ENCODE measurements around the gene MUC6.
"Not testable (repeated sequence)": the region's sequence is repeated elsewhere in the genome, so short reads cannot be mapped to it uniquely, and the experiment has no call there.

Gene MUC6

DNA sequence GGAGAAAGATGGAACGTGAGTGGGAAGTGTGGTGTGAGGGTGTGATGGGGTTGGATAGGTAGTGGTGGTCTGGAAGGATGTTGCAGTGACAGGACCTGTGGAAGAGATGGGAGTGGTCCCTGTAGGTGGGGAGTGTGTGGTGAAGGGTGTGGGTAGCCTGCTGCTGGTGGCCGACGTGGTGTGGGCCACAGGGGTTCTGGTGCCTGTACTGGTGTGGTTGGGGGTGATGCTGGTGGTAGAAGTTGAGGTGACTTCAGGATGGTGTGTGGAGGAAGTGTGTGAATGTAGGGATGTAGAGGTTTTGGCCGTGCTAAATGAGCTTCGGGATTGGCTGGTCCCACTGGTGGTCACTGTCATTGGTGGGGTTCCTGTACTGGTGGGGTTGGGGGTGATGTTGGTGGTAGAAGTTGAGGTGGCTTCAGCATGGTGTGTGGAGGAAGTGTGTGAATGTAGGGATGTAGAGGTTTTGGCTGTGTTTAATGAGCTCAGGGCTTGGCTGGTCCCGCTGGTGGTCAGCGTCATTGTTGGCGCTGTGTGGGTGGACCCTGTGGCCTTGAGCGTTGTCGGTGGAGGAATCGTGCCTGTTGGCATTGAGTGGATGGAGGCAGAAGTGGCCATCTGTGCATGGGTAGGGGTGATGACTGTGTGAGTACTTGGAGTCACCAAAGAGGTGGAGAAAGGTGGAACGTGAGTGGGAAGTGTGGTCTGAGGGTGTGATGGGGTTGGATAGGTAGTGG, 19.1 kb downstream of the MUC6 start:
- DNase-seq (ENCODE audit: low read depth in 1 of 2, low spot score in 1 of 2), result no peak
- TF ChIP-seq JUND (IDR thresholded peaks at IDR 0.05; ENCODE audit: low read depth), result no peak
- in situ Hi-C loops (cut with HindIII; ENCODE audit: low pct_unique_long_range_greater_than_20kb, low sequenced_read_pairs), result no loop called here

DNA sequence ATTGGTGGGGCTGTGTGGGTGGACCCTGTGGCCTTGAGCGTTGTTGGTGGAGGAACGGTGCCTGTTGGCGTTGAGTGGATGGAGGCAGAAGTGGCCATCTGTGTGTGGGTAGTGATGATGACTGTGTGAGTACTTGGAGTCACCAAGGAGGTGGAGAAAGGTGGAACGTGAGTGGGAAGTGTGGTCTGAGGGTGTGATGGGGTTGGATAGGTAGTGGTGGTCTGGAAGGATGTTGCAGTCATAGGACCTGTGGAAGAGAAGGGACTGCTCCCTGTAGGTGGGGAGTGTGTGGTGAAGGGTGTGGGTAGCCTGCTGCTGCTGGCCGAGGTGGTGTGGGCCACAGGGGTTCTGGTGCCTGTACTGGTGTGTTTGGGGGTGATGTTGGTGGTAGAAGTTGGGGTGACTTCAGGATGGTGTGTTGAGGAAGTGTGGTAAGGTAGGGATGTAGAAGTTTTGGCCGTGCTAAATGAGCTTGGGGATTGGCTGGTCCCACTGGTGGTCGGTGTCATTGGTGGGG, 19.9 kb downstream of the MUC6 start:
- in situ Hi-C loops (cut with HindIII; ENCODE audit: low pct_unique_long_range_greater_than_20kb, low sequenced_read_pairs); DNase-seq (ENCODE audit: low read depth in 1 of 2, low spot score in 1 of 2): not testable (repeated sequence)

- in situ Hi-C loops (cut with HindIII; ENCODE audit: low pct_unique_long_range_greater_than_20kb, low sequenced_read_pairs), result no loop called here
Measured at GRCh38 chr11:1015826-1016545, 20.5 kb downstream of the MUC6 start.

DNA sequence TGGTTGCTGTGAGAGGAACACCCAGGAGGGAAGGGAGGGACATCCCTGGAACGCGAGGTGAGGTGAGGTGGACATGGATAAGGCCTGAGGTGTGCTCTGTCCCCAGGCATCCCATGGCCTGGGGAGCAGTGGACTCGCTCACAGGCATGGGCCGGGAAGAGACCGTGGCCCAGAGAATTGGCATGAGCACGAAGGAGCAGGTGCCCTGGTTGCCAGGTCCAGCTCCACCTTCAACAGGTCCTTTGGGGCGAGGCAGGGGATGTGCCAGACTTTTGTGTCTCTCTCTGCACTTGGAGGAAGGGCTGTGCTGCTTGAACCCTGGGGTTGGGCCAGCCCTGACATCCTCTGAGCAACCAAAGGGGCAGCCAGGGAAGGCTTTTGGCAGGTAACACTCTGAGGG, 21.5 kb downstream of the MUC6 start:
- in situ Hi-C loops (cut with HindIII; ENCODE audit: low pct_unique_long_range_greater_than_20kb, low sequenced_read_pairs), result no loop called here
- no peak for TF ChIP-seq JUND (IDR thresholded peaks at IDR 0.05; ENCODE audit: low read depth)
- DNase-seq (ENCODE audit: low read depth in 1 of 2, low spot score in 1 of 2), result no peak

More at GRCh38 chr11:1015826-1016545, 20.5 kb downstream of the MUC6 start:
- no peak for TF ChIP-seq JUND (IDR thresholded peaks at IDR 0.05; ENCODE audit: low read depth)
- DNase-seq (ENCODE audit: low read depth in 1 of 2, low spot score in 1 of 2), result no peak

DNA sequence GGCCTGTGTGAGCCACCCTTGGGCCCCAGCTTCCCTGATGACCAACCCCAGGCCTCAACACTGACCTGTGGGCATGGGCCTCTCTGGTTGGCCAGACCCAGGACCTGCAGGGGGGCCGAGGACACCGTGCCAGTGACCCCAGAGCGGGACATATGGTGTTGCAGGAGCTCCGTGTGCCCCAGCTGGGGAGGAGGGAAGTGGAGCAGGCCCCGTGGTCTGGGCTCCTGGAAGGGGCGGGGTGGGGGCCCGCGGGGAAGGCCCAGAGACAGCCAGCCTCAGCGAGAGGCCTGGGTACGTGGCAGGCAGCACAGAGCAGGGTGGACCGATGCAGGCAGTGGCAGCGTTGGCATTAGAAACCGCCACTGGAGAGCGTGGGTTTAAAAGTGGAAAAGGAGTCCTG, 22.2 kb downstream of the MUC6 start:
- TF ChIP-seq JUND (IDR thresholded peaks at IDR 0.05; ENCODE audit: low read depth), result no peak
- in situ Hi-C loops (cut with HindIII; ENCODE audit: low pct_unique_long_range_greater_than_20kb, low sequenced_read_pairs), result no loop called here
- DNase-seq (ENCODE audit: low read depth in 1 of 2, low spot score in 1 of 2), result no peak

DNA sequence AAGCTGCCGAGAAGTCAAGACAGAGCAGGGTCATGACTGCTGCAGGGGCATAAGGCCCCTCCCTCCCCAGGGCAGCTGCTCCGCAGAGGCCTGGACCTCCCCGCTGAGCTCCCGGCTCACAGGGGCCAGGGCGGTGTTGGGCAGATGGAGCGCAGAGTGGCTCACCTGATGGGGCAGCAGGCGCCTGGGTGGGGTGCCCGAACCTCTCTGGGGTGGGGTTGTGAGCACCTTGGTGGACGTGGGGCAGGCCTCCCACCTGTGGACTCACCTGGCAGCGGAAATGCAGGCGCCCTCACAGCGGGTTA, 22.9 kb downstream of the MUC6 start:
- DNase-seq (ENCODE audit: low read depth in 1 of 2, low spot score in 1 of 2), result no peak
- no peak for TF ChIP-seq JUND (IDR thresholded peaks at IDR 0.05; ENCODE audit: low read depth)
- in situ Hi-C loops (cut with HindIII; ENCODE audit: low pct_unique_long_range_greater_than_20kb, low sequenced_read_pairs), result no loop called here

DNA sequence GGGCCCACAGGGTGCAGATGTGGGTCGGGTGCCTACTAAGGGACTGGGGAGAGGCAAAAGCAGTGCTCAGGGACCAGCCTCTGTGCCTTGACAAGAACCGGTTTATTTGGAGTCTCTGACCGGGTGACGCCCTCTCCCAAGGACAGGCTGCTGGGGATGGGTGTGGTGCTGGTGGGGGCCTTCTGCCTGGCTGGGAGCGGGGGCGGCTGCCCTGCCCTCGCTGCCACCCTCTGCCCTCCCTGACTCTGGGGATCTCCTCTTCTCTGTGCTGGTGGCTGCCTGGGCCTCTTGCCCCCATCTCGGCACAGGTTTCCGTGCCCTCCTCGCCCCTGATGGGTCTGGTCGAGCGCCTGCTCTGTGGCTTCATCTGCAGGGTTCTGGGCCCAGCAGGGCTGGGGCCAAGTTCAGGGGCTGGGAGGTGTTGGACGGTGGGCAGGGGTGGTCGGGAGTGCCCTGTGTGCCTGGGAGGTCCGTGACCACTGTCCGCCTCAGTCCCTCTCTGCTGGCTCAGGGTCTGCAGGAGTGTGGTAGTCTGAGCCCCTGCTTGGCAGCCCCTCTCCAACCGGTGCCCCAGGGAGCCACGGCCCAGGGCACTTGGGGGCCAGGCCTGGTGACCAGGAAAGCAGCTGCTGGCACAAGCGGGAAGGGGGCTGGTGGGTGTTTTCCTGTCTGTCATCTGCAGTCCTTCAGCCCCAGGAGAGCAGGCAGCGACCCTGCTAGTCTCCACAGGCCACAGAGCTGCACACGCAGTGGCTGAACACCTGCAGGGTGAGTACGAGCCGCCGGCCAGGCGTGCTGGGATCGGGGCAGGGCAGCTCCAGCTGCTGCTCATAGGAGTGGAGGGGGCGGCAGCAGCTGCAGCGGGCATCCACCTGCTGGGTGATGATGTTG, 23.5 kb downstream of the MUC6 start:
- TF ChIP-seq JUND (IDR thresholded peaks at IDR 0.05; ENCODE audit: low read depth), result no peak
- in situ Hi-C loops (cut with HindIII; ENCODE audit: low pct_unique_long_range_greater_than_20kb, low sequenced_read_pairs), result no loop called here
- DNase-seq (ENCODE audit: low read depth in 1 of 2, low spot score in 1 of 2), result no peak

DNA sequence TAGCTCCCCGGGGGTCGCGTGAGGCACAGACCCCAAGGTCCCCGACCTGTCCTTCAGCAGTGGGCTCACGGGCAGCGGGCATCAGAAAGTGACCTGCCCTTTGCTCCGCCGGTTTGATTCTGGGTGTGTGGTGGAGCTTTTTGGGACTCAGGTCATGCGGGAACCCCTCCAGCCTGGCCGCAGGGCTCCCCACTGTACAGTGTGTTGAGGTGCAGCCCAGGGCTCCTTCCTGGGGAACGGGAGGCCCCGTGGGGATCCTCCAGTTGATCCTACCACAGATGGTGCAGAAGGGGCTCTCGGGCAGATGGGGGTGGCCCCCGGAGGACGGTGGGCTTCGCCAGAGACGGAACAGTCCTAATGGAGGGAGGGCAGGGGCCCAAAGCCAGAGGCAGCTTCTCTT, 24.2 kb downstream of the MUC6 start:
- no peak for DNase-seq (ENCODE audit: low read depth in 1 of 2, low spot score in 1 of 2)
- in situ Hi-C loops (cut with HindIII; ENCODE audit: low pct_unique_long_range_greater_than_20kb, low sequenced_read_pairs), result no loop called here

DNA sequence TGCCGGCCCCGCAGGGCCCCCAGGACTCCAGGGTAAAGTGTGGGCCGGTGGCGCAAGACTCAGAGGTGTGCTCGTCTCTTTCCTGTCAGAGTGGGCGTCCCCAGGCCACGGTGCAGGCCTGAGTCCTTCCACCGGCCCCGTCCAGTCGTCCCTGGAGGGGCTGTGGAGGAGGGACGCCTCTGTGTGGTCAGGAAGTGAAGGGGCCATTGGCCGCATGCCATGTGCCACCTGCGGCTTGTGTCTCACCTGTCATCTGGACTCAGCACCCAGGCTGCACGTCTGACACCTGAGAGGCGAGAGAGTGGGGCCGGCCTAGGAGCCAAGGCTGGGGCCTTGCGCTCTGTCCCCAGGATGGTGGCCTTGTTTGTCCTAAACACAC, 25.2 kb downstream of the MUC6 start:
- no peak for DNase-seq (ENCODE audit: low read depth in 1 of 2, low spot score in 1 of 2)
- in situ Hi-C loops (cut with HindIII; ENCODE audit: low pct_unique_long_range_greater_than_20kb, low sequenced_read_pairs), result no loop called here
- TF ChIP-seq JUND (IDR thresholded peaks at IDR 0.05; ENCODE audit: low read depth), result no peak

More for the DNA sequence above, 24.2 kb downstream of the MUC6 start:
- no peak for TF ChIP-seq JUND (IDR thresholded peaks at IDR 0.05; ENCODE audit: low read depth)

- no peak for TF ChIP-seq JUND (IDR thresholded peaks at IDR 0.05; ENCODE audit: low read depth)
- DNase-seq (ENCODE audit: low read depth in 1 of 2, low spot score in 1 of 2), result no peak
- in situ Hi-C loops (cut with HindIII; ENCODE audit: low pct_unique_long_range_greater_than_20kb, low sequenced_read_pairs), result no loop called here
Measured at GRCh38 chr11:1010551-1011319, 25.8 kb downstream of the MUC6 start.

- TF ChIP-seq JUND (IDR thresholded peaks at IDR 0.05; ENCODE audit: low read depth), result no peak
- in situ Hi-C loops (cut with HindIII; ENCODE audit: low pct_unique_long_range_greater_than_20kb, low sequenced_read_pairs), result no loop called here
- DNase-seq (ENCODE audit: low read depth in 1 of 2, low spot score in 1 of 2), result no peak
Measured at GRCh38 chr11:1009991-1010390, 26.5 kb downstream of the MUC6 start.

GRCh38 chr11:1009371-1009770, 27.1 kb downstream of the MUC6 start:
- no peak for DNase-seq (ENCODE audit: low read depth in 1 of 2, low spot score in 1 of 2)
- TF ChIP-seq JUND (IDR thresholded peaks at IDR 0.05; ENCODE audit: low read depth), result no peak
- in situ Hi-C loops (cut with HindIII; ENCODE audit: low pct_unique_long_range_greater_than_20kb, low sequenced_read_pairs), result no loop called here

All from T47D (cell line).